Measurements from ENCODE around the gene TSEN15.

Gene TSEN15

DNA sequence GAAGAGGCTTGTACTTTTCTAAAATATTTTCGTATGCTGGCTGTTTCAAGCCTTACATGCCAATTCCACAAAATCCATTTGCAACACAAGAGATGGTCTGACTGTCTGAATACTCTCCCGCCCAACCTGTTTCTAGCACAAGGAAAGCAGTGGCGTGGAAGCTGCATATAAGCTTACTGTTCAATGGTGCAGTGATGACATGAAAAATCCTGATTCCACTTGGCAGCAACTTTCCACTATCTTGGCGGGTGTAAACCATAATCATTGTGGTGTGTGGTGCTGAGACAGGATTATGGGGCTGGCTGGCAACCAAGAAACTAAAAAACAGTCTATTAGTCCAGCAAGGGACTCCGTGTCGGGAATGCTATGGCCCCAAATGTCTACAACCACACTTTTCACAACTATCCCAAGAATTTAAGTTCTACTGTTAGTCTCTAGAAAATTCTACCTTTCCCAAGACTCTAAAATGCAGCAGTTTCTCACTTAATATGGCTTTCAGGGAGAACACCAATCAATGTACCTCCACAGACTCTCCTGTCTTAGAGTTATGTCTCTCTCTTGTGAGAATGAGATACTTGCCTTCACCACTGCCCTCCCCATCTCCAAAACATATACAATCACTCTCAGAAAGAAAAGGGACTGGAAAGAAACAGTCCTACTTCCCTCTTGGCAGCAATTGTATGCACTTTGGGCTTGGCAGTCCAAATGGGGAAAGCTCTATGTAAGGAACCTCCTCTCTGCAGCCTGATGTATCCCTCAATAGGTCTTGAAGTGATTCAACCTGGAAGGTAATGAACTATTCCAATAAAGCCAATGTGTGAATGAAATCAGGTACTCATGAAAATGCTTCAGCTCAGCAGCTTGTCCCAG is 23.5 kb upstream of the TSEN15 start:
- ChIA-PET POLR2A (no interaction called here), CTCF (interaction anchor here (1.1 kb wide), 1 partner anchor 22 kb away, joined by 3 read pairs; no protein-coding TSS in a partner anchor)
- DNase-seq (ENCODE audit: low read depth, low spot score): no peak
- TF ChIP-seq, protein P1, sequence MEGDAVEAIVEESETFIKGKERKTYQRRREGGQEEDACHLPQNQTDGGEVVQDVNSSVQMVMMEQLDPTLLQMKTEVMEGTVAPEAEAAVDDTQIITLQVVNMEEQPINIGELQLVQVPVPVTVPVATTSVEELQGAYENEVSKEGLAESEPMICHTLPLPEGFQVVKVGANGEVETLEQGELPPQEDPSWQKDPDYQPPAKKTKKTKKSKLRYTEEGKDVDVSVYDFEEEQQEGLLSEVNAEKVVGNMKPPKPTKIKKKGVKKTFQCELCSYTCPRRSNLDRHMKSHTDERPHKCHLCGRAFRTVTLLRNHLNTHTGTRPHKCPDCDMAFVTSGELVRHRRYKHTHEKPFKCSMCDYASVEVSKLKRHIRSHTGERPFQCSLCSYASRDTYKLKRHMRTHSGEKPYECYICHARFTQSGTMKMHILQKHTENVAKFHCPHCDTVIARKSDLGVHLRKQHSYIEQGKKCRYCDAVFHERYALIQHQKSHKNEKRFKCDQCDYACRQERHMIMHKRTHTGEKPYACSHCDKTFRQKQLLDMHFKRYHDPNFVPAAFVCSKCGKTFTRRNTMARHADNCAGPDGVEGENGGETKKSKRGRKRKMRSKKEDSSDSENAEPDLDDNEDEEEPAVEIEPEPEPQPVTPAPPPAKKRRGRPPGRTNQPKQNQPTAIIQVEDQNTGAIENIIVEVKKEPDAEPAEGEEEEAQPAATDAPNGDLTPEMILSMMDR (IDR thresholded peaks at IDR 0.05; ENCODE audit: insufficient read depth, low read length, missing control alignments): no peak
- H3K4me3 ChIP-seq (ENCODE audit: low read depth, low read length): no peak overlapping the region

DNA sequence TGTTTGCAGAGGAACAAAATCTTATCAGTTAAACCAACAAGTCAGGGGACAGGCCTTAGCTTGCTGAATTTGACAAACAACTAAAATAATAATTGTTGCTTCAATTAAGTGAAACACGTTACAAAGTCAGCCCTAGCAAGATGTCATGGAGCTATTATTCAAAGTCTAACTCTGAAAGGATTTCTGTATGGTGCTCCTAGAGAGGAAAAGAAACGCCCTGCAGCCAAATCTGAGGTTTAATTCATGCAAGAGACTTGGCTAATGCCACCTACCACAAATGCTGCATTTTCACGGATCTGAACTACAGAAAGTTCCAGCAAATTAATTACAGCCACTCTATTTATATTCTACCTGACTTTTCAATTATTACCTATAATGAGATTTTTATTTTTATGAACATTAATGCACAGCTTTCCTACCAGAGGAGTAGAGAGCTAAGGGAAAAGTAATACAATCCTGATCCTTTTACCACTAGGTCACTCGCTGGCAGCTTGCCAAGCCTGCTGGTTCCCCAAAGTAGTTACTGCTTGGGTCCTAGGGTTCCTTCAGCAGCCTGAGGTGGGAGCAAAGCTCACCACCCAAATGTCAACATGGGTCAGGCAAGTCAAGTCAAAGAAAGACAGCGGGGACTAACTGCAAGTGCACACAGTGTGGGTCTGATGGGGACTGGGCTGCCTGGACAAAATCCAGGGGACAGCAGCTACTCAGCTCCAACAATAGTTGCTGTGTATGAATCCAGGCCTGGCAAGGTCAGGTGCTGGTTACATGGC is 22.5 kb upstream of the TSEN15 start:
- TF ChIP-seq, protein P1 (IDR thresholded peaks at IDR 0.05; ENCODE audit: insufficient read depth, low read length, missing control alignments): no peak
- ChIA-PET CTCF (interaction anchor here (1.1 kb wide), 1 partner anchor 23 kb away, joined by 3 read pairs; no protein-coding TSS in a partner anchor), POLR2A (no interaction called here)
- no peak for DNase-seq (ENCODE audit: low read depth, low spot score)
- H3K4me3 ChIP-seq (ENCODE audit: low read depth, low read length): no peak overlapping the region

DNA sequence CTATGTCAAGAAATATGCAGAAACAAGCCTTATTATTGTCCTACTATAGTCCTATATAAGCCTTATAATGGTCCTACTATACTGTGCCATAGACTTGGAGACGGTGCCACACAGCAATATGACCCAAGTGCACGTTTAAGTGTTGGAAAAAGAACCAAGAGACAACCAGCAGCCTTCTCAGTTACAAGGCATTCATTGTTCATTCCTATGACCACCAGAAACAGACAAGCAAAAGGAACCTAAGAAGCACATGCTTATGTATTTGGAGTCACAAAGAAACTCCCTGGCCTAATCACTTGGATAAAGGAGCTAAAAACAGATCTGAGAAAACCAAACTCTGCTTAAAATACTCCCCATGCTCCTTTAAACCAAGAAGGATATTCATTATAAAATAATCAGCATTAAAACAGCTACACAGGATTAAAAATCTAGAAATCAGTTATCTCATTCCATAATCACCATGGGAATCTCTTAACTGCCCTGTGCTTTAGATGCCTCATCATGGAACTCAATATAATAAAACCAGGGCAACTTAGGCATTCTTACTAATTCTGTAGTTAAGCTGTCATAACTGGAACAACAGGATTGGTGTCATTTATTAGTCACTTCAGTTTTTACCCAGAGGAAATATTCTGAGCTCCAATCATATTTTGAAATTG is 21.0 kb upstream of the TSEN15 start:
- no peak overlapping the region for H3K4me3 ChIP-seq (ENCODE audit: low read depth, low read length)
- ChIA-PET CTCF (interaction anchor here (1.1 kb wide), 1 partner anchor 345 kb away, joined by 4 read pairs; no protein-coding TSS in a partner anchor), POLR2A (no interaction called here)
- DNase-seq (ENCODE audit: low read depth, low spot score): no peak
- TF ChIP-seq, protein P1 (IDR thresholded peaks at IDR 0.05; ENCODE audit: insufficient read depth, low read length, missing control alignments): no peak

DNA sequence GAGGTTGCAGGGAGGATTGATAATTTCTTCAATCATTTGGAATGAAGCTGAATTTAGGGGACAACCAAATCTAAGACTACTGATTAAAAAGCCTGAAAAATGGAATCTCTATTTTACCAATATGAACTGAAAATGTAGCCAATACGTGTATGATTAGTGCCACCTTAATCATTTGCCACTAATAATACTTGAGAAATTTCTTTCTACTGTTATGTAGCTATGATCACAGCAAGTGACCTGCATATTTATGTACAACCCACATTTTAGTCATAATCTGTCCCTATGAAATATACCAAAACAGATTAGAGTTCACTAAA is 20.5 kb upstream of the TSEN15 start:
- H3K4me3 ChIP-seq (ENCODE audit: low read depth, low read length): no peak overlapping the region
- CTCF ChIA-PET: interaction anchor here (1.1 kb wide), 1 partner anchor 346 kb away, joined by 4 read pairs; no protein-coding TSS in a partner anchor

DNA sequence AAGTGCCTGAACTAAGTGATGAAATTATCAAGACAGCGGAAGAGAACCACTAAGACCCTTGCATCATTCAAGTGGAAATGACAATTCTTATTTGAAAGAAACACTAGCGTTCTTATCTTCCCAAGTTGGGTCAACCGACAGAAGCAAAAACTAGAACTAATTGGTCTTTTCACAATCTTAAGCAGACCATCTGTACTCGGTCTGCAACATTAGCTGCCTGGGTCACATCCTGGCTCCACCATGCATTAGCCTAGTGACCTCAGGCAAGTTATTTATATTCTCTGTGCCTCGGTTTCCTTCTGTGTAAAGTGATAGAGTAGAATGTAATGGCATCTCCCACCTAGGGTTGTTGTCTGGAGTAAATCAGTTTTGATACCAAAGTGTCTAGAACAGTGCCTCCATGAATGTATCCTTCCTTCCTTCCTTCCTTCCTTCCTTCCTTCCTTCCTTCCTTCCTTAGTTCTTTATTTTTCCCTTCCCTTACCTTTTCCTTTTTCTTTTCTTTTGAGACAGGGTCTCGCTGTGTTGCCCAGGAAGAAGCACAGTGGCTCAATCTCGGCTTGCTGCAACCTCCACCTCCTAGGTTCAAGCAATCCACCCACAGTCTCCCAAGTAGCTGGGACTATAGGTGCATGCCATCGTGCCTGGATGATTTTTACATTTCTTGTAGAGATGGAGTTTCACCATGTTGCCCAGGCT is 20.0 kb upstream of the TSEN15 start:
- CTCF ChIA-PET: interaction anchor here (0.6 to 1.1 kb wide), 2 partner anchors 346 to 643 kb away, joined by 3 to 4 read pairs; no protein-coding TSS in a partner anchor
- TF ChIP-seq, protein P1 (IDR thresholded peaks at IDR 0.05; ENCODE audit: insufficient read depth, low read length, missing control alignments): no peak
- H3K4me3 ChIP-seq (ENCODE audit: low read depth, low read length): no peak overlapping the region
- POLR2A ChIA-PET: no interaction called here
- DNase-seq (ENCODE audit: low read depth, low spot score): no peak

More for the DNA sequence above, 20.5 kb upstream of the TSEN15 start:
- no peak for DNase-seq (ENCODE audit: low read depth, low spot score)
- TF ChIP-seq, protein P1 (IDR thresholded peaks at IDR 0.05; ENCODE audit: insufficient read depth, low read length, missing control alignments): no peak
- POLR2A ChIA-PET: no interaction called here
